Measurements from ENCODE around the gene DRC7. TPM values are rescaled to one million over a fixed set of nuclear protein-coding genes. Genes with fewer than 3 reads are reported as not detected.
A peak's percentile ranks its signal among the peaks of the same experiment; 100 is the strongest.

DRC7 gene
- total and polyA plus RNA-seq, 9 of the 15 experiments (the other 6 are each of a cell fraction or from before 2014, with no cell fraction given): 0.04 to 0.33 (median 0.12) TPM; not detected in 3

- TF ChIP-seq E2F1 (CRISPR knock-in tag; IDR thresholded peaks at IDR 0.05): no peak
- peak; percentile 12 to 51; a peak in 1 of 4 replicates for TF ChIP-seq SIN3A (IDR thresholded peaks at IDR 0.05; ENCODE audit: borderline replicate concordance in 2 of 2, control insufficient read depth in 1 of 2, low read depth in 2 of 2, low read length in 2 of 2)
- TF ChIP-seq ZBTB8A (IDR thresholded peaks at IDR 0.05; ENCODE audit: partially characterized antibody): no peak
- TF ChIP-seq ZNF133 (CRISPR knock-in tag; IDR thresholded peaks at IDR 0.05): no peak
- TF ChIP-seq MAFG (tag; conservative IDR thresholded peaks at IDR 0.05): no peak
- TF ChIP-seq ZBTB34 (CRISPR knock-in tag; IDR thresholded peaks at IDR 0.05): no peak
- TF ChIP-seq ZBTB7A (IDR thresholded peaks at IDR 0.05; ENCODE audit: borderline replicate concordance, control insufficient read depth, low read depth, low read length): peak; percentile 87
- no peak for TF ChIP-seq NUFIP1 (IDR thresholded peaks at IDR 0.05; ENCODE audit: partially characterized antibody)
- TF ChIP-seq ZBTB26 (CRISPR knock-in tag; IDR thresholded peaks at IDR 0.05): no peak
- TF ChIP-seq HDAC1 (IDR thresholded peaks at IDR 0.05): peak in 1 of 2 experiments; percentile 79; a peak in 1 of 4 replicates
- TF ChIP-seq NONO (IDR thresholded peaks at IDR 0.05; ENCODE audit: low read depth in 2 of 2, low read length in 1 of 2): no peak
- no peak for TF ChIP-seq KLF6 (CRISPR knock-in tag; IDR thresholded peaks at IDR 0.05; ENCODE audit: borderline replicate concordance)
- no peak for TF ChIP-seq CBX8 (IDR thresholded peaks at IDR 0.05; ENCODE audit: borderline replicate concordance, extremely low read depth, low read depth, low read length, poor library complexity, severe bottlenecking)
- TF ChIP-seq EHMT2 (IDR thresholded peaks at IDR 0.05): no peak
- no peak for TF ChIP-seq ZNF778 (CRISPR knock-in tag; IDR thresholded peaks at IDR 0.05)
- TF ChIP-seq POLR2G (IDR thresholded peaks at IDR 0.05; ENCODE audit: low read depth, low read length): peak; percentile 60; the same call in 1 of the 2 replicates
- TF ChIP-seq VEZF1 (CRISPR knock-in tag; IDR thresholded peaks at IDR 0.05): peak; percentile 57
- no peak for TF ChIP-seq MCM5 (IDR thresholded peaks at IDR 0.05; ENCODE audit: low read depth)
- TF ChIP-seq STAT6 (CRISPR knock-in tag; IDR thresholded peaks at IDR 0.05): no peak
These were observed 41.3 kb downstream of the DRC7 start, which contains the start of gene KATNB1 (continued) for GRCh38 chr16:57735755-57736418.
